ENCODE measurements around the gene BCAS2. TPM values are rescaled to one million over a fixed set of nuclear protein-coding genes. Genes with fewer than 3 reads are reported as not detected.

The BCAS2 gene
- total RNA-seq, 1 donor from 2014 or later, result 58.4 TPM

DNA sequence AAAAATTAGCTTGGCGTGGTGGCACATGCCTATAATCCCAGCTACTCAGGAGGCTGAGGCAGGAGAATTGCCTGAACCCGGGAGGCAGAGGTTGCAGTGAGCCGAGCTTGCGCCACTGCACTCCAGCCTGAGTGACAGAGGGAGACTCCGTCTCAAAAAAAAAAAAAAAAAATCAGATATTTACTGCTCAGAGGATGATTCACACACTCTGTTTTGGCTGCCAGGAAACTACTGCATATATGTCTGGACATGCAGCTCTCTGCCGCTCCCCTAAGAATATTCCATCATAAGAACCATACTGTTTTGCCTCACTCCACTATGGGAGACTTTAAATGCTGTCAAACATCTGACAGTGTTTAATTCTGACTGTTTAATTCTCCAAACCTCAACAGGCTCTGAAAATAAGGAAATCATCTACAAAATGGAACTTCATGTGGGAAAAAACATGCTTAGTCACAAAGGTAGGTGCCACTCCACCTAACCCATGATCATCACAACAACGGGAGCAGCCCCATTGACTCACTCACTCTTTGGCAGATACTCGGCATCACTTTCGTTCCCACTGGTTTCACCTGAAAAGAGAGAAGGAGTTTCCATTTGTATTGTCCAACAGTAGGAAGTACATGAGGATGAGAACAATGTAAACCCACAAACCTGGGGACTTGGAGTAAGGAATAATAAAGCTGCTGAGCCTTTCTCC, 29.3 kb upstream of the BCAS2 start:
- Histone ChIP-seq H3K36me3 (ENCODE audit: control insufficient read depth, insufficient read depth, low read length) (no peaks in the 10 kb centered on the region), H3K27me3 (ENCODE audit: control insufficient read depth, insufficient read depth, low read length) (no peaks in the 10 kb centered on the region), H3K4me3 (ENCODE audit: low read depth, low read length) (no peak overlapping the region)
- TF ChIP-seq CTCF (IDR thresholded peaks at IDR 0.05; ENCODE audit: insufficient read depth, low read length, poor library complexity, severe bottlenecking), result no peak
- DNase-seq (ENCODE audit: low read depth), result no peak

GRCh38 chr1:114609826-114610225, 28.4 kb upstream of the BCAS2 start:
- H3K27me3 ChIP-seq (ENCODE audit: control insufficient read depth, insufficient read depth, low read length), result no peaks in the 10 kb centered on the region
- no peaks in the 10 kb centered on the region for H3K36me3 ChIP-seq (ENCODE audit: control insufficient read depth, insufficient read depth, low read length)
- TF ChIP-seq CTCF (IDR thresholded peaks at IDR 0.05; ENCODE audit: insufficient read depth, low read length, poor library complexity, severe bottlenecking), result no peak
- H3K4me3 ChIP-seq (ENCODE audit: low read depth, low read length), result no peak overlapping the region
- DNase-seq (ENCODE audit: low read depth), result no peak

GRCh38 chr1:114609026-114609425, 27.6 kb upstream of the BCAS2 start:
- DNase-seq (ENCODE audit: low read depth), result no peak
- no peaks in the 10 kb centered on the region for H3K27me3 ChIP-seq (ENCODE audit: control insufficient read depth, insufficient read depth, low read length)
- no peak overlapping the region for H3K4me3 ChIP-seq (ENCODE audit: low read depth, low read length)
- TF ChIP-seq CTCF (IDR thresholded peaks at IDR 0.05; ENCODE audit: insufficient read depth, low read length, poor library complexity, severe bottlenecking), result no peak
- no peaks in the 10 kb centered on the region for H3K36me3 ChIP-seq (ENCODE audit: control insufficient read depth, insufficient read depth, low read length)

DNA sequence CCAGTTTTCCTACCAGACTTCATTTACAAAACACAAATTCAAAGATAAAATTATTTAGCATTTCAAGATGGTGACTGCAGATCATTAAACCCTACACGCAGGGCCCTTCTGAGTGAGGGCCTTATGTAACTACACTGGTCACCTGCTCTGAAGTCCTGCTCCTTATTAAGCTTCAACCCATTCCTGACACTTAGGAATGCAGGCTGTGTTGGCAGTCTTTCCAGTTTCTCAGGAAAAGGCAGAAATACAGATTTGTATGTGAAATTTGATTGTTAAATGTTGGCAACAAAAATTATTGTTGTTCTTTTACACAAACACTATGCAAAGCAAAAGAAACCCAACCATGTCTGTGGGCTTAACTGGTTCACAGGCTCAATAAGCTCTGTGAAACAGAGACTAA, 25.8 kb upstream of the BCAS2 start:
- no peak for DNase-seq (ENCODE audit: low read depth)
- H3K36me3 ChIP-seq (ENCODE audit: control insufficient read depth, insufficient read depth, low read length), result no peaks in the 10 kb centered on the region

GRCh38 chr1:114597949-114598348, 16.5 kb upstream of the BCAS2 start:
- no peak for DNase-seq (ENCODE audit: low read depth)
- H3K27me3 ChIP-seq (ENCODE audit: control insufficient read depth, insufficient read depth, low read length), result no peaks in the 10 kb centered on the region
- no peak overlapping the region for H3K4me3 ChIP-seq (ENCODE audit: low read depth, low read length)
- no peak for TF ChIP-seq CTCF (IDR thresholded peaks at IDR 0.05; ENCODE audit: insufficient read depth, low read length, poor library complexity, severe bottlenecking)
- no peaks in the 10 kb centered on the region for H3K36me3 ChIP-seq (ENCODE audit: control insufficient read depth, insufficient read depth, low read length)

More for the DNA sequence above, 25.8 kb upstream of the BCAS2 start:
- H3K4me3 ChIP-seq (ENCODE audit: low read depth, low read length), result no peak overlapping the region
- H3K27me3 ChIP-seq (ENCODE audit: control insufficient read depth, insufficient read depth, low read length), result no peaks in the 10 kb centered on the region
- no peak for TF ChIP-seq CTCF (IDR thresholded peaks at IDR 0.05; ENCODE audit: insufficient read depth, low read length, poor library complexity, severe bottlenecking)

DNA sequence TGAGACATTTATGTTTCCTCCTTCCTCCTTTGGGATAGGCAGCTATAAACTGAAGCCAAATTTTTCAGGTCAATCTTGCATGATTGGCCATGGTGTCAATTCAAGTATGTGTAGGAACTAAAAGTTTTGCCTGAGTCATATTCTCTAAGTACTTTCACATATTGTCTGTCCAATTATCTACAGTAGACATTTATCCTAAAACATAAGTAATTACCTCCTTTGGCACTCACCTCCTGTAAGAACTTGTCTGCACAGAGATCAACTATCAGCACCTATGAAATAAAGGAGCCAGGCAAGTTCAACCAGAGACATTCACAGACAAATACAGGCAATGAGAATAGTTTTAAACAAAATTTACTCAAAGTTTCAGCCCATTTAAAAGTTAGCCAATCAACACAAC, 14.2 kb upstream of the BCAS2 start:
- DNase-seq (ENCODE audit: low read depth), result no peak
- H3K36me3 ChIP-seq (ENCODE audit: control insufficient read depth, insufficient read depth, low read length), result no peaks in the 10 kb centered on the region
- TF ChIP-seq CTCF (IDR thresholded peaks at IDR 0.05; ENCODE audit: insufficient read depth, low read length, poor library complexity, severe bottlenecking), result no peak
- no peak overlapping the region for H3K4me3 ChIP-seq (ENCODE audit: low read depth, low read length)
- no peaks in the 10 kb centered on the region for H3K27me3 ChIP-seq (ENCODE audit: control insufficient read depth, insufficient read depth, low read length)
